GM12872 (cell line): Measurements from ENCODE around the gene DNAH14.
A peak's percentile ranks its signal among the peaks of the same experiment; 100 is the strongest.

Source experiments
- TF ChIP-seq, protein P1 (sequence below): IDR thresholded peaks from 3 replicates; pipeline ENCODE4 v1.5.1; 2011; ENCODE audit warnings: low read depth, mild to moderate bottlenecking, low read length, moderate library complexity; ENCODE audit not compliant: insufficient read depth

Gene DNAH14

DNA sequence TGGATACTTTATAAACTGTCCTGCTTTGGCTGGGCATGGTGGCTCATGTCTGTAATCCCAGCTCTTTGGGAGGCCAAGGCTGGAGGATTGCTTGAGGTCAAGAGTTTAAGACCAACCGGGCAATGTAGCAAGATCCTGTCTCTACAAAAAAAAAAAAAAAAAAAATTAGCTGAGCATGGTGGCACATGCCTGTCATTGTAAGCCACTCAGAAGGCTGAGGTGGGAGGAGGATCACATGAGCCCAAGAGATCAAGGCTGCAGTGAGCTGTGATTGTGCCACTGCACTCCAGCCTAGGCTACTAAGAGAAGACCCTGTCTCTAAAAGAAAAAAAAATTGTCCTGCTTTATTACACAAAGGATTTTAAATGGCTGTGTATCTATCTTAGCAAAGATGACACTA is 403.2 kb downstream of the DNAH14 start:
- TF ChIP-seq, protein P1, sequence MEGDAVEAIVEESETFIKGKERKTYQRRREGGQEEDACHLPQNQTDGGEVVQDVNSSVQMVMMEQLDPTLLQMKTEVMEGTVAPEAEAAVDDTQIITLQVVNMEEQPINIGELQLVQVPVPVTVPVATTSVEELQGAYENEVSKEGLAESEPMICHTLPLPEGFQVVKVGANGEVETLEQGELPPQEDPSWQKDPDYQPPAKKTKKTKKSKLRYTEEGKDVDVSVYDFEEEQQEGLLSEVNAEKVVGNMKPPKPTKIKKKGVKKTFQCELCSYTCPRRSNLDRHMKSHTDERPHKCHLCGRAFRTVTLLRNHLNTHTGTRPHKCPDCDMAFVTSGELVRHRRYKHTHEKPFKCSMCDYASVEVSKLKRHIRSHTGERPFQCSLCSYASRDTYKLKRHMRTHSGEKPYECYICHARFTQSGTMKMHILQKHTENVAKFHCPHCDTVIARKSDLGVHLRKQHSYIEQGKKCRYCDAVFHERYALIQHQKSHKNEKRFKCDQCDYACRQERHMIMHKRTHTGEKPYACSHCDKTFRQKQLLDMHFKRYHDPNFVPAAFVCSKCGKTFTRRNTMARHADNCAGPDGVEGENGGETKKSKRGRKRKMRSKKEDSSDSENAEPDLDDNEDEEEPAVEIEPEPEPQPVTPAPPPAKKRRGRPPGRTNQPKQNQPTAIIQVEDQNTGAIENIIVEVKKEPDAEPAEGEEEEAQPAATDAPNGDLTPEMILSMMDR = no peak

DNA sequence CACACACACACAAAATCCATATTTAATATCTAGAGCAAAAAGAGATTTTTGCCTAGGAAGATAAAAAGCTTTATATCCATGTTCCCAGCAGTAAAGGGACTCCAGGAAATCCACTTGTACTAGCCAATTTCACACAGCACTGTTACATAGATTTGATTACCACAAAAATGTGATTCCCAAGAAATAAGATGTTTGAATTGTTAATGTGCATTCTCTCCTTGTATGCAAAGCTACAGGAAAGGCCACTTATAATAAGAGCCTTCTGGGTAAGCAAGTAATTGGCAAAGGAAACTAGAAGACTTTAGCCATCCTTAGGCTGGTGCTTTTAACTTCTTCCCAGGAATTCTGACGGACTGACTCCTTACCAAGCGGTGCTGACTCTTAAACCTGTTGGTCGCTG is 409.1 kb downstream of the DNAH14 start:
- TF ChIP-seq, protein P1 = no peak

DNA sequence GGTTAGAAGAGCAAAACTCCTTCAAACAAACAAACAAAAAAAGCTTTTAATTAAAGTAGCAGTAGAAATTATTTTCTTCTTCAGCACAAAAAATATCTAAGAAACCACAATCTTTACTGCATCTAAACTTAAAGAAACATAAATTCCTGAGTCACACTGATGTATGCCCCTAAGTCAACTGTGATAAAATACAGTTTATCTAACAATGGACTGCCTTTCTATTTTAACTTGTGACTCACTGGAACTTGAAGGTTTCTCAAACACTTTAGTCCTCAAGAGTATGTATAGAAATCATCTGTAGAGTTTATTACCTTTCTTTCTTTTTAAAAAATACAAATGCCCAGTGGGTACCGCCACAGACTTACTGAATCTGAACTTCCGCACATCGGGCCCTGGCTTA is 412.2 kb downstream of the DNAH14 start:
- TF ChIP-seq, protein P1 = no peak

DNA sequence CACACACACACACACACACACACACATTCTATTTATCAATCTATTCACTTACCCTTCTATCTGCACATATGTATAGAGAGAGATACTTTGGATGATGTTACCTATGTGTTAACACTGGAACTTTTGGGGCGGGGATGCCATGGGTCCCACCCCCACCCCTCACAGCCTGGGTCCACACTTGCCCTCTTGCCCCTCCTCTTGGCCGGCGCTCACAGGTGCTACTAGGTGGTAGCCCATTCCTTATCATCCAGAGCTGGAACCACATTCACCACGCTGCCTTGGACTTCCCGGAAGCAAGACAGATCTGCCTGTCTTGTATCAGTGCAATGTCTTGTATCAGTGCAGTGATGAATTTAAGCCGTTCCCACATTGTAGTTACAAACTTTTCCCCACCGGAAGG is 413.2 kb downstream of the DNAH14 start:
- TF ChIP-seq, protein P1 = no peak

DNA sequence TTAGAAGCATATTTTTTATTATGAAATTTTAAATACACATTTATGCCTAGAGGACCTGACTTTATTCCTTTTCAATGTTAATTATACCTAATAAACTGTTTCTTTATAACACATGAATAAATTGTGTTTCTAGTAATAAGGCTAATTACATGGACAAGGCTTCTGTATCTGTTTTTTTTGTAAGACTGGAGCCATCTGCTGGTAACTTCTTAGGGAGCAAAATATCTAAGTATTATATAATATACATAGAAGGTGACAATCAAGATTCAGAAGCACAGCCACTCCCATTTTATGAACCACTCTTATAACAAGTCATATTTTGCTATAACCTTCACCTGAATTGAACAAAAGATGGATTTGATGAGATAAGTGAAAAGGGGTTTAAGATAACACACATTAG is 414.1 kb downstream of the DNAH14 start:
- TF ChIP-seq, protein P1 = peak; percentile 20; the same call in 1 of the 3 replicates

DNA sequence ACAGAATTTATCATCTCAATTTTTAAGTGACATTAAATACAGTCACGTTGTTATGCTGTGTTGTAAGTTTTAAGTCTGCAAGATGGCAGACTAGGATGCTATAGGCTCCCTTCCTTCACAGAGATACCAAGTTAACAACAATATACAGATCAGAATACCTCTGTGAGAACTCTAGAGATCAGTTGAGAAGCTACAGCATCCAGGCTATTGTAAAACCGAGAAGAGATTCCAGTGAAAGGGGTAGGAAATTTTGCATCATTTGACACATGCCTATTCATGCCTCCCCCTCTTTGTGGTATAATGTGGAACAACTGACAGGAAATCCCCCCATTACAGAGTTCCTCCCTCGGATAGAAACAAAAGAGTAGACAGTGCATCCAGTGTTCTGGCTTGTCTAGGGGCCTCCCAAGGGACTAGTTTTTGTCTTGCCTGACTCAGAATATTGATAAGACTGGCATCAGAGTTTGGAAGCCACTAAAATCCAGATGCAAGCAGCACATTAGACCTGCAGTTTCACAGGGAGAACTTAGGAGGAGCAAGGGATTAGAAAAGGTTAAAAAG is 417.7 kb downstream of the DNAH14 start:
- TF ChIP-seq, protein P1 = no peak

DNA sequence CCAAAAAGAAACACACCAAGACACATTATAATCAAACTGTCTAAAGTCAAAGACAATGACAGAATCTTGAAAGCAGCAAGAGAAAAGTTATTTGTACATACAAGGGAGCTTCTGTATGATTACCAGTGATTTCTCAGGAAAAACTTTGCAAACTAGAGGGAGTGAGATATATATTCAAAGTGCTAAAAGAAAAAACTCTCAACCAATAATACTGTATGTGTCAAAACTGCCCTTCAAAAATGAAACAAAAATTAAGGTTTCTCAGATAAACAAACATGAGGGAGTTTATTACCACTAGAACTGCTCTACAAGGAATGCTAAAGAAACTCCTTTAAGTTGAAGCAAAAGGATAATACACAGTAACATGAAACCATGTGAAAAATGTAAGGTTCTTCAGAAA is 418.9 kb downstream of the DNAH14 start:
- TF ChIP-seq, protein P1 = no peak
